EH (cell line): ENCODE data around the gene UNC13C.

Experiments used
- DNase-seq: peaks from one replicate; pipeline ENCODE4 v3.0.0-alpha.2; 2015; ENCODE audit warnings: low read depth

Gene UNC13C

DNA sequence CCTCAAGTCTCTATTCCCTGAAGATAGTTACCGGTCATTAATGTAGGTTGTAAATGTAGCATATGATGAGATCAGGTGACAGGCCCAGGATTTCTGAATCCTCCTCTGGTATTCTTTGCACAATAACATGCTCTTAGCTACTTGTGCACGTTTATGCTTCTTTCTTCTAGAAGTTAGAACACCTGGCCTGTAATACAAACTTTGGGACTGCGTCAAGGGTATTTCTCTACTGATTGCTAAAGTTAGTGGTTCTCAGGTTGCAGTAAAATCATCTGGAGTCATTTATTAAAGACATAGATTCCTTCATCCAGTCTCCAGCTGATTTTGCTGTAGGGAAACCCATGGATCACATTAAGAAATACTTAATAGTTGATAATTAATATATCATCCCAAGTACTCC lies 48.0 kb downstream of the UNC13C start:
- DNase-seq, result no peak

DNA sequence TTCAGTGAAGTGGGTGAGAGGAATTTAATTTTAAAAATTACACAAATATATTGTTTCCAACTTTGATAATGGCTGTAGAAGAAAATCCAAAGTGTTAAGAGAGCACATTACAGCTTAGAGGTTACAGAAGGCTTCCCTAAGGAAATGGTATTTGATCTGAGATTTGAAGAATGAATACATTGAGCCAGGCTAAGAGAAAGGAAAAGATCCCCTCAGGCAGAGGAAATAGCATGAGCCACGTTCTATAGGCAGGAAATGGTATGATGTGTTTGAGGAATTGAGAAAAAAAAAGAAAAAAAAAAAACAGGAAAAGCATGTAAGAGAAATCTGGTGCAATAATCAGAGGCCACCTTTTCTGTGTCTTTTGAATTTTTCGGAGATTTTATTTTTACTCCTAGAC lies 48.6 kb downstream of the UNC13C start:
- no peak for DNase-seq

DNA sequence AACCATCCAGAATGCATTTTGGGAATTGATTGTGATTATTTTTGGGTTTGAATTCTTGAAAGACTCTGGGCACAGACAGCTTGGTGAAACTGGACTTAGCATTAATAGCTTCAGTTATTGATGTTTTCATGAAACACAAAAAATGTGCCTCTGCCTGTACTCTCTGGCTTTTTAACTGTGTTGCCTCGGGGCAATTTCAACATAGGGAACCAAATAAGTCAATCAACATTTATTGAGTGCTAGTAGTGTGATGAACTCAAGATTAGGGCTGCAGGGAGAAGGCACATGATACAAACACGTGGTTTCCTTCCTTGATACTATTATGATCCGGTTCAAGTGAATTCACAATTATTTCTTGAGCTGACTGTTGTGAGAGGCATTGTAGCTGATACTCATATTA lies 50.8 kb downstream of the UNC13C start:
- no peak for DNase-seq

DNA sequence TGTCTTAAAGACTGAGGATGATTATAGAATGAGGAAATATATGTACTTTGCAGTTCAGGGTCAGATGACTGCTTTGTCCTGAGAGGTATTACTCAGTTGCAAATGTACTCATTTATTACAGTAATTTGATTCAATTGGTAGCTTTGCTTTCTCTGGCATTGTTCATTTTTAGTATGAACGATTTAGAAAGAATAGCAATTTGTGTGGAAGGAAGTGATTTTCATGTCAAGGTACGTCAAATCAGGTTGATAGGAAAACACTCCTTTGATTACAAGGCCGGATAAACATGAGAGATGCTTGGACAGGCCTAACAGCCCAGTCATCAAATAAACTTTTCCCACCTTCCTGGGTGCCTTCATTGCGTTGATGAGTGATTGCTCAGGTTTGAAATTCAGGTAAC lies 53.8 kb downstream of the UNC13C start:
- DNase-seq, result no peak

DNA sequence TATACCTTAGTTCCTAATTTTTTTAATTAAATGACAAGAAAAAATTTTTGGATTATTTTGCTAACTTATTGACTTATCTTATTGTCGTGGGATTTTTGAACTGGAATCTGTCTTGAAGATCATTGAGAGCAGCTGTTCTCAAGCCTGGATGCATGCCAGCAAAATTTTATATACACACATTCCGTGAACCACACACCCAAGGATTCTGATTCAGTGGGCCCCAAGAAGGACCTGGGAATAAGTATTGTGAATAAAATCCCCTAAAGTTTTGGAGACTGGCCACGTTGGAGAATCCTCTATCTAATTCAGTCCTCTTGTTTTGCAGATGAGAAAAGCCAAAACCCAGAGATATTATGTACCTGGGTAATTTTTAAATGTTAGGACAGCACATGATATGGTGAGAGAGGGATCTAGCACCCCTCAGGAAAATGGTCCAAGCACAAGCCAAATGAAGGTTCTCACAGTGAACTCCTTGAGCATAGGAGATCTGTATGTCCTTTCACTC lies 55.2 kb downstream of the UNC13C start:
- no peak for DNase-seq

DNA sequence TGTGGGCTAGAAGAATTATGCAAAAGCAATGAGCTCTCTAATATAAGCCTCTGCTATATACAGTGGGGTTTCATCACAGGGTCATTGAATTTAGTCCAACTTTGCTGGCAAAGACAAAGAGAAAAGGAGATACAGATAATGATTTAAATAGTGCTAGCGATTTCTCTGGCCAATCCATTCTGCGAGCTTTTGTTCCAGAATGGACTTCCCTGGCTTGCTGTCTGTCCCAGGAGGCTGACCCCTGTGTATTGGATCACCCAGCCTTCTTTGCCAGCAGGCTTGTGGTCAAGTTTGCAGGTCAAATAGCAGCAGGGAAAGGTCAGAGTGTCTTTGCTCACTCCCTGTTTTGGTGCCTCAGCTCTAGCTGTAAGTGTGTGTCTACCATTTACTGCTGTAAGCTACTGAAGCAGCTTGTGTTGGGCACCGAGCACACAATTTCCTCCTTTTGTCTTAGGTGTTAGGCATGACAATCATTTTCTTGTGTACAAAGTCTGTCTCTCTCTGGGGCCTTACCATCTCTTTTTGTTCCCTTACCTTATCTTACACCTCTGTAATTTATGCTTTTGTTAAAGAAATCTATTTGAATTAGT lies 55.7 kb downstream of the UNC13C start:
- no peak for DNase-seq

DNA sequence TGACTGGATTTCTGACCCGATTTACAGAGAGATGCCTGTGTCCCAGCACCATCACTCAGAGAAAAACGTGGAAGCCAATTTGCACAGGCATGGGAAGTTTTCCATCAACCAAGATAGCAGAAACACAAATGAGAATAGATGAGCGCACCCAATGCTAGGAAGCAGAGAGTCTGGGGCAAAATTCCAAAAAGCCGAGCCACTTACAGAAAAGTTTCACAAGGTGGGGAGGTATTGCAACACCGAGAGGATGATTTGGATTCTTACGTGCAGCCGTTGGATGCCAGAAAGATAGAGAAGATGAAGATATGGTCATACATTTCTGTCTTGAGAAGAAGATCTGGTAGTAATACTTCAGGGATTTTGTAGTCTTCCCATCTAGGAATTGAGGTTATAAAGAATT lies 57.4 kb downstream of the UNC13C start:
- DNase-seq, result no peak

DNA sequence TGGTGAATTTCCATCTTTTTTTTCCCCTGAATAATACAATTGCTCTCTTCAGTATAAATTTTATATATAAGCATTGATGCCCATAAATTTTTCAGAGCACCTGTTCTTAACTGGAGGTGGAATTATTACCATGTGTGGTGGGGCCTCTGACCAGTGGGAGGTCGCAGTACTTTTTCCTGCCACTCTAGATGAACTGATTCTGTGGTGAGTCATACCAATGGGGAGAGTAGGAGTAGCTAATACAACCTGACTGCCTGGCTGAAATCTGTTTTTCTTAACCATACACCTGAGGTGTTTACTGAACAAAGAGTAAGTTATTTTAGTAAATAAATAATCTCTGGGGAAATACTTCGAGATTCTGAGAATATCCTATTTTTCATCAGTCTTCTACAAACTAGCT lies 67.2 kb downstream of the UNC13C start:
- DNase-seq, result no peak

DNA sequence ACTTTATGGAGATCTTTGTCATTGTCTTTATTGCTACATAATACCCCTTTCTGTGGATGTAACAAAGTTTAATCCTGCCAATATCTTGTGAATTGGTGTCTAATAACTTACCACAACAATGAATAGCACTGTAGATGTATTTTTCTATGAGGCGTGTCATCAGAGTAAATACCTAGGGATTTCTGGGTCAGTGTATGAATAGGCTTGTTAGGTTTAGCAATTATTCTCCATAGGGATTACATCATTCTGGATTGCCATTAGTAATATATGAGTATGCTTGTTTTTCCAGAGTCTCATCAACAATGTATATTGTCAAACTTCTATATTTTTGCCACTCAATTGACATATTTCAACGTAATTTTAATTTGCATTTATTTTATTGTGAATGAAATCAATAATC lies 67.9 kb downstream of the UNC13C start:
- DNase-seq, result no peak

DNA sequence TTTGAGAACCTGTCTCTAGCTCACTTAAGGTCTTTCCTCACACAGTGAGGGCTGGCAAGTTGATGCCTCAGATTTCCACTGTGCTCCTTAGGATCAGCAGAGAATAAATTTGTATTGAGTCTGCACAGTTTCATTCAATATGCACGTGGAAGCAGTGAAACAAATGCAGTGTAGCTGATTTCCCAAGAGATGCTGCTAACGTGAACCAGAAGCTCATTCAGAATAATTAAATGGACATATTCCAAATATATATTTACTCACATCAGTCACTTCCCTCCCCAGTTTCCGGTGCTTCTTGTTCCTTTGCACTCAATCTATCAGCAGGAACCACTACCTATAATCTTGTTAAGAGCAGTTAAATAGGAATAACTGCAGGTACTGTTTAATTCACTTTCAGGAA lies 86.1 kb downstream of the UNC13C start:
- DNase-seq, result no peak

DNA sequence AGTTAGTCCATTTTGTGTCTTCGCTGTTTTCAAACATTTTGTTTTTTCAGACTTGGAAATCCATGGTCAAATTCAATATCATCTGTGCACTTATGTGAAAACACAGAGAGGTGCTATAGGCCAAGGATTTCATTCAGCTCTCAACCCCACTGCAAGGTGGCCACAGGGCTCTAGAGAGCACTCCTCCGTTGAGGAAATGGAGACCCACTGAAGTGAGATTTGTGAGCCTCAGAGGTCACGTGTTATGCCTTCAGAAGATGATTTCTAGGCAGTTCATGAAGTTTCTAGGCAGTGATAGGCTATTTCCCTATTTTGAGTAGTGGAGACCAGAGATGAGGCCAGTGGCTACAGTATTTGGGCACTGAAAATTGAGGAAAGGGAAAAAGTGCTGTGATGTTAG lies 88.2 kb downstream of the UNC13C start:
- DNase-seq, result no peak

DNA sequence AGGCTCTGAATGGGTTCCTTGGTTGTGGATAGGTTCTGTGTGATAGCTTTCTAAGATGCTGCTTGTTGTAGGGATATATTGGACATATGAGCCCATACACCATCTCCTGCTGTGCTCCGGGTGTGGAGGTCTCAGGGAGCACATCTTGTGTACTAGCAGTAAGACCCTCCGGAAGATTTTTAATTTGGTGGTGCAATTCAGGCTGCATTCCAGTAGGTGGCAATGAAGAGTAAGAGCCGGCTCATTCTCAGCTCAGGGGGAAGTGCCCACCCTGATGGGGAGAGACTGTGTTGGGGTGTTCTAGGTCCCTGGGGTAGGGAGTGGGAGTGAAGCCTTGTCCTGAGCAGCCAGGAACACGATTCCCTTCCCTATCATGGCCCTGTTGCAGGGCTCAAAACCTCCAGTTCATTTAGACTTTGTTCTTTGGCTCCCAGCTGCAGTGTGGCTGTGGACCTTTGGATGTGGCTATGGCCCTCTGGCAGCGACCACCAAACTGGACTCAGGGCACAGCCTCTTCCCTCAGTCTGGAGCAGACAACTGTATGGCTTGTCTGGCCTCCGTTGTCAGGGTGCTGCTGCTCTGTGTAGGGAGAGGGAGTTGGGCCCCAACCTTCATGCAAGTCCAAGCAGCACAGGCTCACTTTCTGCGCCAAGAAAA lies 104.7 kb downstream of the UNC13C start:
- no peak for DNase-seq

DNA sequence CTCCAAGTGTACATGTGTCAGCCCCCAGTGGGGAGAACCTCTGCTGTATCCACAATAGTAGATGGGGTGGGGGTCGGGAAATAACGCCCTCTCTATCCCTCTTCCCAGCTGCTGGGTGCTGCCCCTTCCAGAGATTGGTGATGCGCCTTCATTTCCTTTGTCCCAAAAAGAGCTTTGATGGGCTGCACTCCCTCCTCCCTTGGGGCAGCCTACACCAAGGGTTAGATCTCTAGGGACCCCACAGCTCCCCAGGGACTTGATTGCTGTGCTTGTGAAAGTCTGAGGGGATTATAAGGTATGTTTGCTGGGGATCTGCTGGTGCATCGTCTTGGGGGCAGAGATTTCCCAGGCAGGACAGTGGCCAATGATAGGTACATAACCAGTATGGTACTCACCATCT lies 105.3 kb downstream of the UNC13C start:
- no peak for DNase-seq

DNA sequence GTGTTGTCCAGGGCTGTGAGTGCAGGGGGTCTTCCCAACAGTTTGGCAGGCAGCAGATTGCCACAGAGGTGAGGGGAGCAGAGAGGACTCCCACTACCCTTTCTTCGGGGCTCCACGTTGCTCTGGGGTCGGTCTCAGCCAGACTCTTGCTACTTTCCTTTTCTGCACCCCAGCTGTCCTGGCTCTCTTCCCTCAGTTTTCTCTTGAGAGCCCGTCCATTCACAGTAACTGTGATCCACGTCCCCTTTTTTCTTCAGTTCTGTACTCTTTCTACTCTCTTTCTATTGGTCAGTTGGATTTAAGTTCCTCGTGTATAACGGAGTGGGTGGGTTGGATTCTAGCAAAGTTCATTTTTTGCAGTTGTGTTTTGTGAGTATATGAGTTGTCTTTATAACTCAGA lies 105.8 kb downstream of the UNC13C start:
- no peak for DNase-seq

DNA sequence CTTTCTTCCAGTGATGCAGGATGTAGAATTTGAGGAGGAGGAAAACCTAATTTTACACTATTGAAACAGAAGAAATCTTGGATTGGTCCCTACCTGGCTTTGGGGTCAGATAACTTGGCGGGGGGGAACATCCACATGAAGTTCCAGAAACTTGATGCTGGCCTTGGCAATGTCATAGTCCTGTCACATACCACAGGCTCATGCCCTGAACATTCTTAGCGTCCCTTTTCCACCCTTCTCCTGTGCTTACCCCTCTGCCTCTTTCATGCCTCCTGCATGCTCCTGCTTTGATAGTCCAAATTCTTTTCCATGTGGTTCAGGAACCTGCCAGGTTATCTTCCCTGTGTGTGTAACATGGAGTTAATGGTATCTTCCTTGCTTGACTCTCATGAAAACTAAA lies 110.6 kb downstream of the UNC13C start:
- no peak for DNase-seq

DNA sequence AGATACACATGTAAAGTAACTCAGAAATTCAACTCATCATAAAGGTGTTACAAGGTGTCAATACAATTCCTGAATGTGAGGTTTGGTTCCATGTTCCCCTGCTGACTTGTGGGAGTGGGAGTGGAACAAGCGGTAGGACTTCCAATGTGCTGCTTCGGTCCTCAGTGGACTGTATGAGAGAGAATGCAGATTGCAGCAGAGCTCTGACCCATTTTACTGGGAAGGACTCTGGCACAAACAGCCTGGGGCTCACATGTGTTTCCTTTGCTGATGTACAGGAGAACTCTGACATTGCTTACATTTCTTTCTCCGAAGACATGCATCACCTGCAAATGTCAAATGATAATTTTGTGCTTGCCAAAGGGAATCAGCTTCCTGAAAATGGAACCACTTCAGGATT lies 111.5 kb downstream of the UNC13C start:
- no peak for DNase-seq

DNA sequence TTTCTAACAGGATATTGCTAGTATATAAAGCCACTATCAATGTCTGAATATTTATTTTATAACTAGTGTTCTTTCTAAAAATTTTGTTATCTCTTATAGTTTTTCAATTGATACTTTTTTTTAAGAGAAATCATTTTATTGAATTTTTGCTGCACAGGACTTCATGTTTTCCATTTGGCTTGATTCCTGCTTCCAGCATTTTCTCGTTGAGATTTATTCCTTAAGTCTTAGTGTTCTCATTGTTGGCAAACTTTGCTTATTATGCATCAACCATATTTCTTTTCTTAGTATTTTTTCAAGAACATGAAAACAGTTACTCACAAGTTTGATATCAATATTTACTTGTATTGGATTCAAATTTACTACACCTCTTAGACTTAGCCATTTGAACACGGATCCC lies 113.4 kb downstream of the UNC13C start:
- no peak for DNase-seq

DNA sequence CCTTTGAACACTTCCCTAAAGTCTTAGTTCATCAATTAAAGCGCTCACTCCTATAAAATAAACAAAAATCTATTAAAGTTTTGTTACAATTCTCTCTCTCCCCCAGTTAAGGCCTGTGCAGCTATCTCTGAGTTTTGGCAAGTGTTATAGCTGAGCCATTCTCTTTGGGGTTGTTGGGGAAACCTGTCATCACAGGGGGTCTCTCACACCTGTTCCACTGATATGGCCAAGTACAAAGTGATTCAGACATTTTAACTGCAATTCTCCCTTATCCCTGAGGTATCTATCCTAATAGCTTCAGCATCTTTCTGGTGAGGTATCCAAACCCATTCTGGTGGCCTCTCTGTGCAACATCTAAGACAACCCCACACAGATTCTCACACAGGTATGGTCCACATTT lies 116.4 kb downstream of the UNC13C start:
- DNase-seq, result no peak

DNA sequence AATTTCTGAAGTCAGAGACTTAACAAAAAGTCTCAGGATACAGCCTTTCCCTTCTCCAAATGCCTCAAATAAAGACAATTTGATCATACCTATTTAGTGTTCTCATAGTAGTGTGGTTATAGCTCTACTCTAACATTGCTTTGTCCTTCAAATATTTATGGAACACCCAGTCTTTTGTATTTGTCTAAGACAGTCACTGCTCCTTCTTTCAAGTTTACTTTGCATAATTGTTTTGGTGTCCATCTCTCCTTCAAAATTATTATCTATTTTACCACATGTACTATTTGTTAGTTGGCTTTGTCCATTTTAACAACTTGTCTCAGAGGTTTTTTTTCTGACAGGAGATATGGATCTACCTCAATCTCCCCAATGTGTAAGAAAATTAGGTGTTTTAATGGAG lies 118.8 kb downstream of the UNC13C start:
- no peak for DNase-seq

DNA sequence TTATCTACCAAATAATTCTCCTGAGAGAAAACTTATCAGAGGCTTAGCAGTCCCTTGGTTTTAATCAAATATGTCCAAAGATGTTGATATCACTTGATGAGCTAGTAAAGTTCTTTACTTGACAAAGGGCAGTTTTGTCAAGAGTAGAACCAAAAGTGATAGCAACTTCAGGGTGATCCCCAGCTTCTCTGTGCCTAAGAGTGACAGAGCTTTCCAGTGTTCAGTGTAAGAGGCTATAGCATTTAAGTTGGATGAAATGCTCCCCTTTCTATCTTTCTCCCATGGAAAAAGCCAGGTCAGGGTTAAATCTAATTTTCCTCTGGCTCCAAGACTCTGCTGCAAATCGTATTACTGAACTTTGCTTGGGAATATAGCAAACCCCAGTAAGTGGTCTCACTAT lies 120.8 kb downstream of the UNC13C start:
- DNase-seq, result no peak

DNA sequence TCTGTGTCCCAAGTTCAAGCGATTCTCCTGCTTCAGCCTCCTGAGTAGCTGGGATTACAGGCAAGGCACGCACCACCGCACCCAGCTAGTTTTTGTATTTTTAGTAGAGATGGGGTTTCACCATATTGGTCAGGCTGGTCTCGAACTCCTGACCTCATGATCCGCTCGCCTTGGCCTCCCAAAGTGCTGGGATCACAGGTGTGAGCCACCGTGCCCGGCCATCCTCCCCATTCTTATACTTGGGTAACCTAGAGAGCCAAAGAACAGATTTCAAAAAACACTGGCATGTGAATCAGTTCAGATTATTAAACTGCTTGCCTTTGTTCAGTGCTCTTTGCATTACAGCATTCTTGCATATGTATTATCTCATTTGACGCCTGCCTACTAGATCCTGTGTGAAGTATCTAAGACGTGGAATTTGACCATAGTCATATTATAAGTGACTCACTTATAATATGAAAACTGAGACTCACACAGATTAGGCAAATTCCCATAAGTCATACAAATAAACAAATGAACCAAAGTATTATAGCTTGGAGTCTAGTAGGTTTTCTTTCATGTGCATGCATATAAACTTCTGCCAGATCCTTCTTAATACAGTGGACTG lies 123.5 kb downstream of the UNC13C start:
- DNase-seq, result no peak

DNA sequence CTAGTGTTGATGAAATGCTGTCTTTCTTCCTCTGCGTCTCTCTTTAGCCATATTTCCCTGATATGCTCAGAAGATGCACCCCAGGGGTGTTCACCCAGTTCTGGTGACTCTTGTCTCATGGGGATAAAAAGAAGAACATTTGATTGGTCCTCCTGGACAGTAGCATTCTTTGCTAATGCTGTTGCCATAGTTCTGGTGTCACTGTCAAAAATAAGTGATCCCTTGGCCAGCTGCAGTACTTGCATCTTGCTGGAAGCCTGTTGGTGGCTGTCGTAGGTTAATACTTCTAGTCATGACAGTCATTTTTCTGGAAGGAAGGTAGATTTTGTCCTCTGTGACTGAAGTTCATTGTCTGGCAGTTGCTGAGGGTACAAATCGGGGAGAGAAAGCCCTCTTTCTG lies 124.5 kb downstream of the UNC13C start:
- DNase-seq, result no peak

DNA sequence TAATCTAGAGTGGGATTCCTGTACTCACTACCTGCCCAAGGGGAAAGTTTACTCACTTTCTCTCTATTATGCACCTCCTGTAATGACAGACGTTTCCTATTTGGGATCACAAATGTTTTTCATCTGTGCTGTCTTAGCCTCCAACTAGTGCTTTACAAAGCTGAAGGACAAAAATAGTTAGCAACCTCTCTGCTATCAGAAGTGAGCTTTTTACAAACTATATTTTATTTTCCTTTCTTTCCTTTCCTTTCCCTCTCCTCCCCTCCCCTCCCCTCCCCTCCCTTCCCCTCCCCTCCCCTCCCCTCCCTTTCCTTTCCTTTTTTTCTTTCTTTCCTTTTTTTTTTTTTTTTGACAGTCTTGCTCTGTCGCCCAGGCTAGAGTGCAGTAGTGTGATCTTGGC lies 130.8 kb downstream of the UNC13C start:
- DNase-seq, result no peak

DNA sequence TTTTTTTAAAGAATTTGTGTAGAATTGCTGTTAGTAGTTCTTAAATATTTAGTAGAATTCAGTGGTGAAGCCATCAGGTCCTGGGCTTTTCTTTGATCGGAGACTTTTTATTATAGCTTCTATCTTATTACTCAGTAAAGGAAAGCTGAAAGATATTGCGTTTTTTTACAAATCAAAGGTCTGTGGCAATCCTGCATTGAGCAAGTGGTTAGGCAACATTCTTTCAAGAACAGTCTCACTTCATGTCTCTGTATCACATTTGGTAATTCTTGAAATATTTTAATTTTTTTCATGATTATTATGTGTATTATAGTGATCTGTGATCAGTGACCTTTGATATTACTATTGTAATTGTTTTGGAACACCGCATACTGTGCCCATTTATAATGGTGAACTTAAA lies 140.8 kb downstream of the UNC13C start:
- no peak for DNase-seq
